ENCODE results near the gene KLC1. TPM values are rescaled to one million over a fixed set of nuclear protein-coding genes. Genes with fewer than 3 reads are reported as not detected.

KLC1 gene
- total RNA-seq, 4 donors from 2014 or later: 214 to 500 (median 268) TPM

GRCh38 chr14:103726474-103726873 lies 97.5 kb downstream of the KLC1 start:
- DNase-seq (ENCODE audit: low spot score in 2 of 2): no peak
- H3K4me3 ChIP-seq (ENCODE audit: low read depth, poor library complexity, severe bottlenecking): no peak overlapping the region
- TF ChIP-seq CTCF (IDR thresholded peaks at IDR 0.05): no peak
- no peak for TF ChIP-seq POLR2A (IDR thresholded peaks at IDR 0.05)
- intact Hi-C loops (cut with DNase I; ENCODE audit: low total_unique reads): no loop called here
- WGBS, 2 donors: 87 to 95% methylated on average over 17 to 18 of the region's 18 CpGs

DNA sequence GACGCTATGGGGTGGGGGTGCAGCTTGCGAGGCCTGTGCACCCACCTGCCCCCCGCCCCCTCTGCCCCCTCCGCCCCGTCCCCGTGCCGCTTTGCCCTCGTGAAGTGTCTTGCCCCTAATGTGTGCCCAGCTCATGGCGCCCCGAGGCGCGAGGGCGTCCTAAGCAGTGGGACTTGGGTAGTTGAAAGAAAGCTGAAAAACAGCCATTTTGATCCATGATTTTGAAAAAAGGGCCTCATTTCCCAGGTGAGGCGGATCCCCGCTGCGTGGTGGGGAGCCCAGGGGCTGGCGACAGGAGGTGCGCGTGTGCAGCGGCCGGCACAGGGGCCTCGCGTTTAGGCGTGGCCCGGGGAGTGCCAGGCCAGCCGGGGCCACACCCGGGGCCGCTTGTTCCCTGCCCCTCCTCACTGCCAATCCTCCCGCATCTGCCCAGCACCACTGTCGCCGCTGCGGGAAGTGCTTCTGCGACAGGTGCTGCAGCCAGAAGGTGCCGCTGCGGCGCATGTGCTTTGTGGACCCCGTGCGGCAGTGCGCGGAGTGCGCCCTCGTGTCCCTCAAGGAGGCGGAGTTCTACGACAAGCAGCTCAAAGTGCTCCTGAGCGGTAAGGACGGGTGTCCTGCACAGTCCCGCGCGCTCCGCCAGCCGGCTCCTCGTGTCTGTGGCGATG lies 98.4 kb downstream of the KLC1 start:
- intact Hi-C loops (cut with DNase I; ENCODE audit: low total_unique reads): no loop called here
- 81 to 87% methylated on average over 44 to 46 of the region's 53 CpGs for WGBS, 2 donors
- DNase-seq (ENCODE audit: low spot score in 2 of 2): no peak
- TF ChIP-seq CTCF (IDR thresholded peaks at IDR 0.05): no peak
- no peak for TF ChIP-seq POLR2A (IDR thresholded peaks at IDR 0.05)
- H3K4me3 ChIP-seq (ENCODE audit: low read depth, poor library complexity, severe bottlenecking): no peak overlapping the region

DNA sequence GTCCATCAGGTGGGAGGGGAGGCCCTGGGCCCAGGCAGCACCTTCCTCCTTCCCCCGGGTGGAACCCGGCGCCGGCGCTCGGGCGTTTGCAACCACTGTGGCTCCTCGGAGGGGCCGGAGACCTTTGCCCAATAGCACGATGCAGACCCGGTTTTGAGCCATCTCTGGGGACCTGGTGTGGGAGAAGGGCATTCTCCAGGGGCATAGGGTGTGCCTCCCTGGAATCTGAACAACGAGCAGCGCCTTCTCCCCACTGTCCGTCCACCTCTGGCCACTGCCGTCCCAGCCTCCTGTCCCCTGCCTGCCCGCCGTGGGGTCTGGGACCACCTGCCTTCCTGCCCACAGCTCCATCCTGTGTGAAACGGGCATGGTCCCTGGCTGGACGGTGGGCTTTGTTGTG lies 99.1 kb downstream of the KLC1 start:
- TF ChIP-seq POLR2A (IDR thresholded peaks at IDR 0.05) (no peak), CTCF (IDR thresholded peaks at IDR 0.05) (no peak)
- intact Hi-C loops (cut with DNase I; ENCODE audit: low total_unique reads): no loop called here
- 86 to 90% methylated on average over 19 of the region's 19 CpGs for WGBS, 2 donors
- no peak overlapping the region for H3K4me3 ChIP-seq (ENCODE audit: low read depth, poor library complexity, severe bottlenecking)
- no peak for DNase-seq (ENCODE audit: low spot score in 2 of 2)

- no peak for TF ChIP-seq POLR2A (IDR thresholded peaks at IDR 0.05)
- no peak for TF ChIP-seq CTCF (IDR thresholded peaks at IDR 0.05)
- intact Hi-C loops (cut with DNase I; ENCODE audit: low total_unique reads): no loop called here
- no peak overlapping the region for H3K4me3 ChIP-seq (ENCODE audit: low read depth, poor library complexity, severe bottlenecking)
- WGBS, 2 donors: 62 to 79% methylated on average over 12 of the region's 12 CpGs
- DNase-seq (ENCODE audit: low spot score in 2 of 2): no peak
These were observed 99.7 kb downstream of the KLC1 start for GRCh38 chr14:103728721-103729120.

DNA sequence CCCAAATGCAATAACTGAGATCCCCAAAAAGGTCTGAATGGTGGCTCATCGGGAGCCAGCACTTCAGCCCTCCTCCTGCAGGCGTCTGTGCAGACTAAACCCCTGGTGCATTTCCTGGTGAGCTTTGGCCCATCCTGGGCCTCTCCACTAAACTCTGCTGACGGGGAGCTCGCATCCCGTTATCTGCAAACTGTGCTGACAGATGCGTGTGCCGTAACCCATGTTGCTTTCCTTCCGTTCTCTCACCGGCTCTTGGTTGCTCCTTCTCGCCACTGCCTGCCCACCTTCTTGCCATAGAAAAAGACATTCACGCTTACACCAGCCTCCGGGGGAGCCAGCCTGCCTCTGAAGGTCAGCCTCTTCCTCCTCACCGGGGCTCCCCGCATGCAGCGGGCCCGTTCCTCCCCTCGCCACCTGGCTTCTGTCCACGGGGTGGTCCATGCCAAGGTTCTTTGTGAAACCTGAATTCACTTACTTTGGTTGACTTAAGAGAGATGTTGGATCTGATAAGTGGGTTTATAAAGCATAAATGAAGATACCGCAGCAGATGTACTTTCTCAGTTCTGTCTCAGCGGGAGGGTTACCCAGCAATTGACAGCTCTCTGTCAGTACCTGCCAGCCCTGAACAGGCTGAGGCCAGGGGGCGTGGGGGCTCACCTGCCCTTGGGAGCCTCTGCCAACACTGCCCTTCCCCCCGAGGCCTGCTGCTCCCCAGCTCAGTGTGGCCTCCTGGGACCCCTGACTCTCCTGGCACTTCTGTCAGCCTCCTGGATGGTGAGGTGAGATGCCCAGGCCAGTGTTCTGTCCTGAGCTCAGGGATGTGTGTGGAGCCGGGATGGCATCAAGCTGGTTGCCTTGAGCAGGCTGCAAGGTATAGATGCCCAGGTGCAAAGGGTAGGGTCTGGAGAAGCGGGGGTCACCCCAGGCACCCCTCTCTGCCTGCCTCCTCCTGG lies 100.8 kb downstream of the KLC1 start:
- TF ChIP-seq POLR2A (IDR thresholded peaks at IDR 0.05): no peak
- no peak for TF ChIP-seq CTCF (IDR thresholded peaks at IDR 0.05)
- 77 to 84% methylated on average over 21 to 24 of the region's 24 CpGs for WGBS, 2 donors
- intact Hi-C loops (cut with DNase I; ENCODE audit: low total_unique reads): no loop called here
- no peak for DNase-seq (ENCODE audit: low spot score in 2 of 2)
- no peak overlapping the region for H3K4me3 ChIP-seq (ENCODE audit: low read depth, poor library complexity, severe bottlenecking)
